HG03558 (cell line): ENCODE data around the gene OR10A3.

Source experiments
- ATAC-seq: cut with Tn5 transposase; IDR thresholded peaks from one replicate; pipeline ENCODE4 v1.9.1; 2021; ENCODE audit warnings: moderate number of reproducible peaks; ENCODE audit not compliant: unreplicated experiment; ENCODE audit errors: extremely low read depth

OR10A3 gene

DNA sequence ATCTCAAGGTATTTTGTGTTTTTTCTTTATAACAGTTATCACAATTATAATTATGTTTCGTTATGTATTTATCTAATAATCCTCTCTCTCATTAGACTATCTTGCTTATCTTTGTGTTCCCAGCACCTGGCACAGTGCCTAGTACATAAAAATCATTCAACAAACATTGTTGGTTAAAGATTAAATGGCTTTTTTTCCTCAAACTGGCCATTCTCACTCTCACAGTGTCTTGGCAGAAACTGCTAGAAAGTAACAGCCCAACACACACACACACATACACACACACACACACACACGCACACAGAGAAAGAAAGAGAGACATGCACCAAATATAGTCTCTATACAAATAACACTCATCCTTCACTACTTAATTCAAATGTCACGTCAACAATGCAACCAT is 47.3 kb downstream of the OR10A3 start:
- no peak for ATAC-seq

DNA sequence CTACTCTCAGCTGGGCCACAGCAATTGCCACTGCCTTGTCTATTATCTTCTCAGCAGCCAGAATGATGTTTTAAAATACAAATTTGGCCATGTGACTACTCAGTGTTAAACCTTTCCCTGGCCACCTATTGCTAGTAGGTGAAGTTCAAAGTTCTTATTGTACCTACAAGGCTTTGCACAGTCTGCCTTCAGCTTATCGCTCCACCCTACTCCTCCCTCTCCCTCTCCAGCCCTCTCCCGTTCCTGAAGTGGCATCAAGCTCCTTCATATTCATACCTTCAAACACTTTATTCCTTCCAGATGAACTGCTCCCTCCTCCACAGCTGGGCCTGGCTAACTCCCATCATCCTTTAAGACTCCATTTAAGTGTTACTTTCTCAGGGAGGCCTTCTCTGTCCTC is 47.7 kb downstream of the OR10A3 start:
- no peak for ATAC-seq

DNA sequence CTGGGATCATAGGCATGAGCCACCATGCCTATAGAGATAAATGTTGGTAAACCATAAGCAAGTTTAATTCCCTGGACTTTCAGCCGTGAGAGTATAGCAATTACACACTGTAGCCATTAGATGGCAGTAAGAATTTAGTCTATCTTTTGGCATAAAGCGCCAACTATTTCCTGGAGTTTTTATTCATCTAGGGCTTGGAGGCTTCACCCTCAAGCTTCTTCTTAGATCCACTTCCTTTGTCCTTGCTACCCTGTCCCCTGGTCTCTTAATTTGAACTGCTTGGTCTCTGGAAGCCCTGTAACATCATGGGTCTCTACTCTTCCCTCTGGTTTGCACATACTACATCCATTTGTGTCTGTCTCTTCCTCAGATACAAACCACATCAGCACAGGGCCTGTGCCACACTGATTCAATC is 48.7 kb downstream of the OR10A3 start:
- peak; percentile 50 for ATAC-seq

DNA sequence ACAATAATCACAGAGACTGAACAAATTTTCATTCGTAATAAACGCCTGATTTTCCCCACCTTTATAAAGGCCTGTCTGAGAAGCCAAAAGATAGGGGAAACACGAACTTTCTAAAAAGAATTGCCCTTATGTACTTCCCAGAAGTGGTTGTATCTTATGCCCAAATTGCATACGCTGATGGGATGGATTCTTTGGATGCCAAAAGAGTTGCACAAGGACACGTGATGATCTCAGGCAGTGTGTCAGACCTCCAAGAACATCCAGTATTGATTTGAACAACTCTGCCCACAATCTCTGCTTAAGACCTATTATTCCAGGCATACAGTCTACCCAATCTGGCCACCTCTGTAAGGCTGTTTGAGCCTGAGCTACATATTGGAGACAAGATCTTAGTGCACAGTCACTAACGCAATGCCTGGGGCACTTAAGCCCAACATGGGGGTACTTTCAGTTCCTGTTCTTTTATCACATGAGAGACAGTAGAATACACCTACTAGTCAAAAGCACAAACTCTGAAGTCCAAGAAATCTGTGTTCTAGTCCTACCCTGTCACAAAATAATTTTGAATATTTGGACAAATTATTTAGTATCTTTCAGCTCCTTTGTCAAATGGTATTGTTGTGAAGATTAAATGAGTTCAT is 49.3 kb downstream of the OR10A3 start:
- ATAC-seq: peak; percentile 36

DNA sequence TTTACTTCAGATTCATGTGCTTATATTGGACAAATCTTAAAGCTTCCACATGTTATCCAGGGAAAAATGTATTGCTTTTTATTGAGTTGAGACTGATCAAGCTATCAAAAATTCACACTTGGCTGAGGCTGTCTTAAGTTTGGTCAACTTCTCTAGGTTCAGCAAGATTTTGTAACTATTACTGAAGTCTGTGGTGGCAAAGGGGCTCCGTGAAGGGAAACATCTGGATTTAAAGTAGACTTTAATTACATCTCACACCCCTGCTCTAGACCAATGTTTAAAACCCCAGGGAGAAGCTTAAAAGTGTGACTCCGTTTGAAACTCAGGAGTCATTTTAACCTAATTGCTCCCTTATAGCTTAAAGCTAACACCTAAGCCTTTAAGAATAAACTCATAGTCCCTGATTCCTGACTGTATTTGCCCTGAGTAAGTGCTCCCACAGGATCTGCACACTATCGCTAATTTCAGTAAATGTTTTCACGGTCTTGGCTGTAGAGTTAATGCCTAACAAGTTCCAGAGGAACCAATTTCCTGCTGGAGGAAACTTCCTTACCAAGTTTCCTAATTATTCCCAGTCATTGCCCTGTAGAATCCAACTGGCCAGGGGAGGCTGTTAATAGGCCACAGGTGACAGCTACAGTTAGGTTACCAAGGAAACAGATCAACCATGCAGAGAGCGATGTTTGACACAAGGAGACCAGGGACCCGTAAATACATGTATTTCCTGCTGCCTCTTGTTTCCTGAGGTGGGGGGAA is 50.9 kb downstream of the OR10A3 start:
- no peak for ATAC-seq

DNA sequence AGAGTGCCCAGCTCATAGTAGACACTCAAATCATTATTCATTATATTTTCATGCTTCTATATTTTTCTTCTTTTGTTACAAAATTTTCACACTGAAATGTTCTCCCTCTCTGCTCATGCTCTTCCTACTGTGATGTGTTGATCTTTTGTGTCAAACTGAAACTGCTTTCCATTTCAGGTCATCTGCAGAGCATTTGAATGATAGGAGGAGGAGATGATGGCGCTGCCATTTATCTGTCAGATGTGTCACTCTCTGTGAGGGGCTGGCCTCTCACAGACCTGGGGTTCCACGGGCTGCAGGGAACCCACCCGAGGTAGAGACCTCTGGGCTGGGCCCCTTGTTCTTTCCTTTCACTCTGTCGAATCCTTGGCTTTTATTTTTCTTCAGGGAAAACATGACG is 51.5 kb downstream of the OR10A3 start:
- ATAC-seq: no peak
